Liver (tissue), 9 donors: Measurements from ENCODE around the gene CRYL1. TPM values are rescaled to one million over a fixed set of nuclear protein-coding genes. Genes with fewer than 3 reads are reported as not detected.

Experiments used
- DNase-seq: peaks from one replicate; pipeline ENCODE4 v3.0.0-alpha.2; 2017; ENCODE audit warnings: low spot score
- H3K27ac ChIP-seq, 2 donors: one replicate each; pipeline ENCODE4 v1.7.0; 2013; ENCODE audit warnings: inconsistent platforms in 2 of 2, low read length in 2 of 2, control low read depth in 1 of 2, low read depth in 1 of 2, mild to moderate bottlenecking in 1 of 2
- H3K27me3 ChIP-seq, 4 donors: one replicate each; pipeline versions ENCODE4 v1.6.1 to v1.7.0; 2013; ENCODE audit warnings: low read length in 3 of 4, inconsistent platforms in 1 of 4, mild to moderate bottlenecking in 1 of 4, moderate library complexity in 1 of 4; ENCODE audit not compliant: control insufficient read depth in 4 of 4, insufficient read depth in 4 of 4
- H3K36me3 ChIP-seq, 4 donors: one replicate each; pipeline versions ENCODE4 v1.6.1 to v1.7.0; 2013; ENCODE audit warnings: low read length in 3 of 4, mild to moderate bottlenecking in 3 of 4, low read depth in 1 of 4, moderate library complexity in 1 of 4; ENCODE audit not compliant: control insufficient read depth in 4 of 4, insufficient read depth in 3 of 4
- H3K4me1 ChIP-seq, 4 donors: one replicate each; pipeline versions ENCODE4 v1.6.1 to v1.7.0; 2013; ENCODE audit warnings: low read length in 3 of 4, mild to moderate bottlenecking in 3 of 4, moderate library complexity in 1 of 4; ENCODE audit not compliant: control insufficient read depth in 4 of 4, insufficient read depth in 4 of 4
- H3K4me3 ChIP-seq, 3 donors: one replicate each; pipeline versions ENCODE4 v1.6.1 to v1.7.0; 2013; ENCODE audit warnings: low read length in 3 of 3, control low read depth in 1 of 3, low read depth in 1 of 3, mild to moderate bottlenecking in 1 of 3
- H3K9ac ChIP-seq, 2 donors: one replicate each; pipeline ENCODE4 v1.7.0; 2013; ENCODE audit warnings: low read length in 2 of 2, mild to moderate bottlenecking in 2 of 2, moderate library complexity in 2 of 2, control low read depth in 1 of 2, low read depth in 1 of 2
- H3K9me3 ChIP-seq, 4 donors: one replicate each; pipeline versions ENCODE4 v1.6.1 to v1.7.0; 2013; ENCODE audit warnings: low read length in 3 of 4; ENCODE audit not compliant: control insufficient read depth in 4 of 4
- ATF3 ChIP-seq: IDR thresholded peaks from 2 replicates; pipeline ENCODE4 v1.6.1; 2016; ENCODE audit warnings: antibody characterized with exemption
- CTCF ChIP-seq: fragments of 150-350 bp; IDR thresholded peaks from 2 replicates; pipeline ENCODE4 v1.5.1; 2017; ENCODE audit warnings: improper control_type of control experiment, low read depth, low read length; ENCODE audit not compliant: missing input control
- EGR1 ChIP-seq, 2 donors: IDR thresholded peaks; 2 replicates each; pipeline ENCODE4 v1.6.1; 2016 to 2018; ENCODE audit warnings: antibody characterized with exemption in 2 of 2, low read depth in 2 of 2
- FOXA1 ChIP-seq: IDR thresholded peaks from 2 replicates; pipeline ENCODE4 v1.6.1; 2016; ENCODE audit warnings: antibody characterized with exemption
- FOXA2 ChIP-seq: IDR thresholded peaks from 2 replicates; pipeline ENCODE4 v1.6.1; 2016; ENCODE audit warnings: antibody characterized with exemption
- GABPA ChIP-seq, 2 donors: IDR thresholded peaks in 1 of 2; conservative IDR thresholded peaks in 1 of 2; 2 replicates each; pipeline ENCODE4 v1.6.1; 2016; ENCODE audit warnings: antibody characterized with exemption in 2 of 2, mild to moderate bottlenecking in 1 of 2, moderate library complexity in 1 of 2
- HNF4A ChIP-seq, 2 donors: conservative IDR thresholded peaks; 2 replicates each; pipeline ENCODE4 v1.6.1; 2016; ENCODE audit warnings: antibody characterized with exemption in 2 of 2, mild to moderate bottlenecking in 2 of 2
- HNF4G ChIP-seq: IDR thresholded peaks from 2 replicates; pipeline ENCODE4 v1.6.1; 2016; ENCODE audit warnings: antibody characterized with exemption
- JUND ChIP-seq, 2 donors: IDR thresholded peaks; 2 replicates each; pipeline ENCODE4 v1.6.1; 2016; ENCODE audit warnings: antibody characterized with exemption in 2 of 2
- MAX ChIP-seq: IDR thresholded peaks from 2 replicates; pipeline ENCODE4 v1.6.1; 2016; ENCODE audit warnings: antibody characterized with exemption
- NR2F2 ChIP-seq: IDR thresholded peaks from 2 replicates; pipeline ENCODE4 v1.6.1; 2016; ENCODE audit warnings: antibody characterized with exemption
- RAD21 ChIP-seq, 2 donors: IDR thresholded peaks; 2 replicates each; pipeline ENCODE4 v1.6.1; 2016; ENCODE audit warnings: antibody characterized with exemption in 2 of 2, mild to moderate bottlenecking in 2 of 2
- REST ChIP-seq: IDR thresholded peaks from 2 replicates; pipeline ENCODE4 v1.6.1; 2016; ENCODE audit warnings: antibody characterized with exemption, mild to moderate bottlenecking
- RXRA ChIP-seq, 2 donors: IDR thresholded peaks; 2 replicates each; pipeline ENCODE4 v1.6.1; 2017 to 2018; ENCODE audit warnings: antibody characterized with exemption in 2 of 2, mild to moderate bottlenecking in 1 of 2
- SP1 ChIP-seq: IDR thresholded peaks from 2 replicates; pipeline ENCODE4 v1.6.1; 2018; ENCODE audit warnings: antibody characterized with exemption, mild to moderate bottlenecking
- TAF1 ChIP-seq: conservative IDR thresholded peaks from 2 replicates; pipeline ENCODE4 v1.6.1; 2016; ENCODE audit warnings: antibody characterized with exemption, mild to moderate bottlenecking
- YY1 ChIP-seq: IDR thresholded peaks from 2 replicates; pipeline ENCODE4 v1.6.1; 2016; ENCODE audit warnings: antibody characterized with exemption, mild to moderate bottlenecking
- ZBTB33 ChIP-seq: IDR thresholded peaks from 2 replicates; pipeline ENCODE4 v1.6.1; 2016; ENCODE audit warnings: antibody characterized with exemption
- WGBS: extraction: QIAGEN DNeasy Blood & Tissue Kit; methylation state at CpG from one replicate; pipeline ENCODE4 v1.1.7; 2013; 5-methylcytosine and 5-hydroxymethylcytosine counted together
- polyA plus RNA-seq, 2 donors: library from polyadenylated mRNA; stranded (reverse) in 1 of 2; unstranded in 1 of 2; fragments of 200-250 nt in 1 of 2; fragments of >200 nt in 1 of 2; fragmentation: Nextera tagmentation in 1 of 2; extraction: Ambion mirVana in 1 of 2; gene quantifications; one replicate each; pipeline versions ENCODE4 v1.2.1 to v1.2.3, GENCODE V29; 2013 to 2015
- total RNA-seq, 2 donors: library from RNA; depleted of rRNA; stranded (reverse); fragments of >200 nt; gene quantifications; one replicate each; pipeline ENCODE4 v1.2.3, GENCODE V29; 2014
- donor health status: healthy.
- donor health status: healthy.
- donor health status: healthy.
- donor health status: healthy.
- donor health status: healthy.

The CRYL1 gene
- total and polyA plus RNA-seq, 4 donors = 87.8 to 179 (median 168) TPM

- H3K27me3 ChIP-seq = no peaks in the 10 kb centered on the region
- H3K4me3 ChIP-seq = peak within 1 kb of the TSS; percentile 80 to 95 (median 87)
- peak within 1 kb of the TSS; percentile 84 to 97 for H3K27ac ChIP-seq
- peaks cover 0 to 15% (median 1%) of the 10 kb centered on the region in 4 donors for H3K4me1 ChIP-seq
- H3K9ac ChIP-seq = peak within 1 kb of the TSS; percentile 86 to 93
- WGBS = under 1% methylated on average over 74 of the region's 74 CpGs
- TF ChIP-seq NR2F2 = no peak
- TF ChIP-seq REST = peak; percentile 61
- TF ChIP-seq EGR1 (IDR thresholded peaks at IDR 0.05; ENCODE audit: low read depth in 2 of 2) = peak; percentile 71 to 85
- peak; percentile 11 to 12 for TF ChIP-seq RXRA (IDR thresholded peaks at IDR 0.05)
- TF ChIP-seq FOXA1 = no peak
- peak in 1 of 2 donors; percentile 74 for TF ChIP-seq GABPA (IDR thresholded peaks at IDR 0.05 in 1 of 2, conservative IDR thresholded peaks at IDR 0.05 in 1 of 2)
- TF ChIP-seq RAD21 (IDR thresholded peaks at IDR 0.05) = peak; percentile 32 to 46
- TF ChIP-seq TAF1 = peak; percentile 19
- no peaks in the 10 kb centered on the region for H3K36me3 ChIP-seq
- no peaks in the 10 kb centered on the region for H3K9me3 ChIP-seq
- peak; percentile 90 for DNase-seq
These were observed 41.5 kb upstream of the CRYL1 start, which contains the start of gene IFT88 for GRCh38 chr13:20566898-20567874. Gene IFT88, plus strand, starts transcription at chr13:20567157. Its CDS starts 7,229 bp downstream, at chr13:20574386.

GRCh38 chr13:20566468-20566897 is 40.8 kb upstream of the CRYL1 start:
- TF ChIP-seq RXRA (IDR thresholded peaks at IDR 0.05) (peak; percentile 12 to 56), JUND (IDR thresholded peaks at IDR 0.05) (peak in 1 of 2 donors; percentile 42), ATF3 (no peak), SP1 (no peak), EGR1 (IDR thresholded peaks at IDR 0.05; ENCODE audit: low read depth in 2 of 2) (no peak), ZBTB33 (no peak), MAX (peak; percentile 18), NR2F2 (no peak), HNF4G (no peak), GABPA (IDR thresholded peaks at IDR 0.05 in 1 of 2, conservative IDR thresholded peaks at IDR 0.05 in 1 of 2) (no peak), CTCF (no peak), RAD21 (IDR thresholded peaks at IDR 0.05) (peak in 1 of 2 donors; percentile 22), FOXA2 (no peak), FOXA1 (no peak), REST (no peak), HNF4A (conservative IDR thresholded peaks at IDR 0.05) (peak in 1 of 2 donors; percentile 41), YY1 (no peak), TAF1 (no peak)
- no peaks in the 10 kb centered on the region for H3K36me3 ChIP-seq
- H3K27ac ChIP-seq = peak overlapping the region; percentile 84 to 97
- no peaks in the 10 kb centered on the region for H3K9me3 ChIP-seq
- H3K4me1 ChIP-seq = peaks cover 0 to 15% (median 1%) of the 10 kb centered on the region in 4 donors
- peak overlapping the region; percentile 78 to 93 for H3K9ac ChIP-seq
- H3K27me3 ChIP-seq = no peaks in the 10 kb centered on the region
- WGBS = 3% methylated on average over 21 of the region's 21 CpGs
- no peak for DNase-seq
- H3K4me3 ChIP-seq = peak overlapping the region; percentile 80 to 87 (median 80)
